ENCODE results near the gene MAFB. TPM values are rescaled to one million over a fixed set of nuclear protein-coding genes. Genes with fewer than 3 reads are reported as not detected.

The MAFB gene
- total and polyA plus RNA-seq, 4 donors = 7.7 to 161 (median 41.3) TPM

DNA sequence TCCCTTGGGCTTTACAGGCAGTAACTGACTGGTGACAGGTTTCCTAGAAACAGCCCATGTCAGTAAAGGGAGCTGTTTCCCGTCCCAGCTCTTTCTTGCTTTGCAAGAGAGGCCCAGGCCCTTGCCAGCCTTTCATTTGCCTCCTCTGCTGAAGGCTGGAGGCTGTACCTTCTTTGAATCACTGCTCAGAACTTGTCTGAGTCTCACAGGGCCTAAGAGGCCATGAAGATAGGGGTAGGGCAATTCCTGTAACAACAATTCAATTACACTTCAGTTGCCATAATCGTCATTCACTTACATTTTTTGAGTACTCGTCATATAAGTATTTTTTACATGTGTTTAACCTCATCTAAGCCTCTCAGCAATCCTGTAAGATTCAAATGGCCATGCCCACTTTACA, 25.9 kb upstream of the MAFB start:
- 80 to 87% methylated on average over 3 of the region's 3 CpGs for WGBS, 2 donors
- no peak overlapping the region for H3K27ac ChIP-seq (ENCODE audit: low read depth in 1 of 2, low read length in 1 of 2)
- H3K4me3 ChIP-seq = no peak overlapping the region
- H3K27me3 ChIP-seq (ENCODE audit: control insufficient read depth in 3 of 3, insufficient read depth in 3 of 3, low read length in 2 of 3) = peaks cover 0 to 3% (median 2%) of the 10 kb centered on the region in 3 donors
- DNase-seq = no peak
- TF ChIP-seq, protein P1, sequence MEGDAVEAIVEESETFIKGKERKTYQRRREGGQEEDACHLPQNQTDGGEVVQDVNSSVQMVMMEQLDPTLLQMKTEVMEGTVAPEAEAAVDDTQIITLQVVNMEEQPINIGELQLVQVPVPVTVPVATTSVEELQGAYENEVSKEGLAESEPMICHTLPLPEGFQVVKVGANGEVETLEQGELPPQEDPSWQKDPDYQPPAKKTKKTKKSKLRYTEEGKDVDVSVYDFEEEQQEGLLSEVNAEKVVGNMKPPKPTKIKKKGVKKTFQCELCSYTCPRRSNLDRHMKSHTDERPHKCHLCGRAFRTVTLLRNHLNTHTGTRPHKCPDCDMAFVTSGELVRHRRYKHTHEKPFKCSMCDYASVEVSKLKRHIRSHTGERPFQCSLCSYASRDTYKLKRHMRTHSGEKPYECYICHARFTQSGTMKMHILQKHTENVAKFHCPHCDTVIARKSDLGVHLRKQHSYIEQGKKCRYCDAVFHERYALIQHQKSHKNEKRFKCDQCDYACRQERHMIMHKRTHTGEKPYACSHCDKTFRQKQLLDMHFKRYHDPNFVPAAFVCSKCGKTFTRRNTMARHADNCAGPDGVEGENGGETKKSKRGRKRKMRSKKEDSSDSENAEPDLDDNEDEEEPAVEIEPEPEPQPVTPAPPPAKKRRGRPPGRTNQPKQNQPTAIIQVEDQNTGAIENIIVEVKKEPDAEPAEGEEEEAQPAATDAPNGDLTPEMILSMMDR (IDR thresholded peaks at IDR 0.05; ENCODE audit: control extremely low read depth, extremely low read depth) = no peak
- no peak for ATAC-seq (ENCODE audit: insufficient read depth, low FRiP score)
- H3K9ac ChIP-seq (ENCODE audit: insufficient read depth in 1 of 2, low read length in 2 of 2) = no peak overlapping the region
- H3K36me3 ChIP-seq (ENCODE audit: control insufficient read depth in 4 of 4, insufficient read depth in 4 of 4, low read length in 4 of 4) = no peaks in the 10 kb centered on the region
- peaks cover 0 to 9% (median 0%) of the 10 kb centered on the region in 5 donors for H3K4me1 ChIP-seq (ENCODE audit: control insufficient read depth in 5 of 5, insufficient read depth in 5 of 5, low read length in 5 of 5)
- H3K9me3 ChIP-seq (ENCODE audit: control insufficient read depth in 4 of 4, insufficient read depth in 3 of 4, low read length in 3 of 4) = no peaks in the 10 kb centered on the region

DNA sequence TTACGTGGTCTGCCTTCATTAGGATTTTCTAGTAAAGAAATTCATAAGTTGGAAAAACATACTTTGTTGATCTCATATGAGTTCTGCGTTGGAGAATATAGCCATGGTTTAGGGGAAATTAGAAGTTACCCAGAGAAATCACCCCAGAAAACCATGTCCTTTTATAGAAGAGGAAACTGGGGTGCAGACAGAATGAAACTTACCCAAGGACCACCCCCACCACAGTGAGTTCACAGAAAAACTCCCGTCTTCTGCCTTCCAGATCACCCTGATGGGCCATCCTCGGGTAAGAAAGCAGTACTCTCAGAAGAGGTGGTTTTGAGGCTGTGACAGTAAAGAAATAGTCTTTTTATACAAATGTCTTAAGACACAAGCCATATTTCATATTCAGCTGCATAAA, 25.1 kb upstream of the MAFB start:
- ATAC-seq (ENCODE audit: insufficient read depth, low FRiP score) = no peak
- peaks cover 0 to 9% (median 0%) of the 10 kb centered on the region in 5 donors for H3K4me1 ChIP-seq (ENCODE audit: control insufficient read depth in 5 of 5, insufficient read depth in 5 of 5, low read length in 5 of 5)
- H3K36me3 ChIP-seq (ENCODE audit: control insufficient read depth in 4 of 4, insufficient read depth in 4 of 4, low read length in 4 of 4) = no peaks in the 10 kb centered on the region
- WGBS, 2 donors = 93 to 94% methylated on average over 4 of the region's 4 CpGs
- peaks cover 0 to 3% (median 2%) of the 10 kb centered on the region in 3 donors for H3K27me3 ChIP-seq (ENCODE audit: control insufficient read depth in 3 of 3, insufficient read depth in 3 of 3, low read length in 2 of 3)
- TF ChIP-seq, protein P1 (IDR thresholded peaks at IDR 0.05; ENCODE audit: control extremely low read depth, extremely low read depth) = no peak
- H3K4me3 ChIP-seq = no peak overlapping the region
- no peak overlapping the region for H3K9ac ChIP-seq (ENCODE audit: insufficient read depth in 1 of 2, low read length in 2 of 2)
- DNase-seq = no peak
- no peaks in the 10 kb centered on the region for H3K9me3 ChIP-seq (ENCODE audit: control insufficient read depth in 4 of 4, insufficient read depth in 3 of 4, low read length in 3 of 4)
- no peak overlapping the region for H3K27ac ChIP-seq (ENCODE audit: low read depth in 1 of 2, low read length in 1 of 2)

DNA sequence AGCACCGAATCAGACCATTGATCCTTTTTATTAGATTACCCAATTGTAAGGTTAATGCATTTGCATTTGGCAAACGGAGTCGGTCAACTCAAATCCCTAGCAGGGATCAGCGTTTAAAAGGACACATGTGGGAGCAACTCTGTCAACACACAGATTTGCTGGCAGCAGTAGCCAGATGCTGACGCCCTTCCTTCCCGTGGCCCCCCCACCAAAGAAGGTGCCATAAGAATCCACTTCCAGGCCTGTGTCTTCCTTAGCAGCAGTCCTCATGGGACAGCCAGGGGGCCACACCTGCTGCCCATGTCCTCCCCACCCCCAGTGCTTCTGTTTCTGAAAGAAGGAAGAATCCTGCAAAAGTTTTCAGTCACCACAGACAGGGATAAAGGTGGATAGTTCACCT, 24.5 kb upstream of the MAFB start:
- Histone ChIP-seq H3K4me1 (ENCODE audit: control insufficient read depth in 5 of 5, insufficient read depth in 5 of 5, low read length in 5 of 5) (peaks cover 0 to 9% (median 0%) of the 10 kb centered on the region in 5 donors), H3K27ac (ENCODE audit: low read depth in 1 of 2, low read length in 1 of 2) (no peak overlapping the region), H3K36me3 (ENCODE audit: control insufficient read depth in 4 of 4, insufficient read depth in 4 of 4, low read length in 4 of 4) (no peaks in the 10 kb centered on the region), H3K4me3 (no peak overlapping the region), H3K27me3 (ENCODE audit: control insufficient read depth in 3 of 3, insufficient read depth in 3 of 3, low read length in 2 of 3) (peaks cover 0 to 3% (median 2%) of the 10 kb centered on the region in 3 donors), H3K9me3 (ENCODE audit: control insufficient read depth in 4 of 4, insufficient read depth in 3 of 4, low read length in 3 of 4) (no peaks in the 10 kb centered on the region), H3K9ac (ENCODE audit: insufficient read depth in 1 of 2, low read length in 2 of 2) (no peak overlapping the region)
- 72 to 86% methylated on average over 6 of the region's 6 CpGs for WGBS, 2 donors
- TF ChIP-seq, protein P1 (IDR thresholded peaks at IDR 0.05; ENCODE audit: control extremely low read depth, extremely low read depth) = no peak
- ATAC-seq (ENCODE audit: insufficient read depth, low FRiP score) = no peak
- DNase-seq = no peak

DNA sequence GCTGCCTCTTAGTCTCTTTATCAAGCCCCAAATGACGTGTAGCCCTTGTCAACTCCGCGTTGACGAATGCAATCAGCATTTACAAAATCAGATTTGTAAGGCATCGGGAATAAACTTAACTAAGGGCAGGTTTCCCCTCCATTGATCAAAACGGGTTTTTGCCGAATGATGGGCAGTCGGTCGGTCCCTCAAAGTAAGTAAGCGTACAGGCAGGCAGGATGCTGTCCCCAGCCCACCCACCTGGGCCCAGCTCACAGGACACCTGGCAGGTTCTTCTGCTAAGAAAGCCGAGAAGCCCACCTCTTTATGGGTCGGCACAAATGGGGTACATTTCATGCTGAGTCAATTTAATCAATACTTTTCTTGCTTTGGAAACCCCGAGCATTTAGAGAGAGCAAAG, 22.0 kb upstream of the MAFB start:
- 73 to 79% methylated on average over 13 of the region's 13 CpGs for WGBS, 2 donors
- ATAC-seq (ENCODE audit: insufficient read depth, low FRiP score) = no peak
- no peaks in the 10 kb centered on the region for H3K9me3 ChIP-seq (ENCODE audit: control insufficient read depth in 4 of 4, insufficient read depth in 3 of 4, low read length in 3 of 4)

More for the DNA sequence above, 22.0 kb upstream of the MAFB start:
- H3K9ac ChIP-seq (ENCODE audit: insufficient read depth in 1 of 2, low read length in 2 of 2) = no peak overlapping the region
- H3K4me3 ChIP-seq = no peak overlapping the region
- H3K27me3 ChIP-seq (ENCODE audit: control insufficient read depth in 3 of 3, insufficient read depth in 3 of 3, low read length in 2 of 3) = peaks cover 0 to 3% (median 2%) of the 10 kb centered on the region in 3 donors
- no peaks in the 10 kb centered on the region for H3K36me3 ChIP-seq (ENCODE audit: control insufficient read depth in 4 of 4, insufficient read depth in 4 of 4, low read length in 4 of 4)
- peaks cover 0 to 3% (median 0%) of the 10 kb centered on the region in 5 donors for H3K4me1 ChIP-seq (ENCODE audit: control insufficient read depth in 5 of 5, insufficient read depth in 5 of 5, low read length in 5 of 5)
- H3K27ac ChIP-seq (ENCODE audit: low read depth in 1 of 2, low read length in 1 of 2) = no peak overlapping the region
- no peak for DNase-seq
- TF ChIP-seq, protein P1 (IDR thresholded peaks at IDR 0.05; ENCODE audit: control extremely low read depth, extremely low read depth) = no peak
